ENCODE data around the gene YWHAH.

DNA sequence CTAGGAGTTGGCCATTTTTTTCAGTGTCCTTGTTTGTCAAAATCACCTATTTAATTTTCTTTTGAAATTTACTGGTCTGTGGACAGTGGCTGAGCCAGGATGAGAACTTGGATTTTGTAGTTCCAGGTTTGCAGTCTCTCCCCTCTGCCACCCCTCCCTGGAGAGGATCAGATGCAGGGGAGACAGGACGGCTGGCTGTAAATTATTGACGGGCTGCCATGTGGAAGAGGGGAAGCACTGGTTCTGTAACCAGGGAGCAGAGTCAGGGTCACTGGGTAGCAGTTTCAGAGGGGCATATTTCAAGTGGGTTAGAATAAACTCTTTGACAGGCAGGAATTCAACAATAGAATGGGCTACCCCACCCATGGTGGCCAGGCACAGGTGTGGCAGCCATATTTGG, 20.6 kb upstream of the YWHAH start:
- TF ChIP-seq CTCF (IDR thresholded peaks at IDR 0.05) = no peak
- TF ChIP-seq POLR2A (IDR thresholded peaks at IDR 0.05) = no peak

All from Peyer's patch (tissue), 4 donors.